PC-3 (cell line): ENCODE results near the gene CALN1. TPM values are rescaled to one million over a fixed set of nuclear protein-coding genes. Genes with fewer than 3 reads are reported as not detected.

ENCODE experiments used
- ATAC-seq: fragments of 200-7000 bp; cut with Tn5 transposase; 2 replicates; pipeline ENCODE4 v1.9.1; 2020; ENCODE audit warnings: mild to moderate bottlenecking, moderate library complexity
- BruUV-seq: library from RNA; stranded (reverse); fragments of 400-500 nt; replicated peaks from 2 replicates; lab custom pipeline; 2021; lab: Mats Ljungman, UMichigan
- CTCF ChIA-PET: fragments of 300-600 bp; sonication (Branson Sonifier 250); formaldehyde crosslinking; loops from one replicate; lab custom pipeline; 2022; ENCODE audit warnings: antibody characterized with exemption; lab: Charles Lee
- POLR2A ChIA-PET: fragments of 300-600 bp; sonication (Branson Sonifier 250); formaldehyde crosslinking; loops from one replicate; lab custom pipeline; 2022; ENCODE audit warnings: antibody characterized with exemption; ENCODE audit not compliant: unreplicated experiment; lab: Charles Lee
- DNase-seq: peaks from one replicate; pipeline ENCODE4 v3.0.0-alpha.2; 2015
- H2AFZ ChIP-seq: fragments of 300-600 bp; sonication (generic); 2 replicates; pipeline ENCODE4 v1.6.0; 2016; ENCODE audit warnings: antibody characterized with exemption, low read length
- H3F3A ChIP-seq: fragments of 300-600 bp; sonication (generic); one replicate; pipeline ENCODE4 v1.6.0; 2017; ENCODE audit warnings: antibody characterized with exemption, low read length, control low read depth, mild to moderate bottlenecking; ENCODE audit not compliant: unreplicated experiment
- H3K27ac ChIP-seq: fragments of 300-600 bp; sonication (generic); 2 replicates; pipeline ENCODE4 v1.5.1; 2016; ENCODE audit warnings: mild to moderate bottlenecking, low read length
- H3K27me3 ChIP-seq: fragments of 300-600 bp; sonication (generic); 2 replicates; pipeline ENCODE4 v1.6.1; 2016; ENCODE audit warnings: low read length, mixed read lengths
- H3K36me3 ChIP-seq: fragments of 300-600 bp; sonication (generic); 2 replicates; pipeline ENCODE4 v1.6.1; 2016; ENCODE audit warnings: low read depth, mixed run types, low read length, mixed read lengths
- H3K4me1 ChIP-seq: fragments of 300-600 bp; sonication (generic); 2 replicates; pipeline ENCODE4 v1.5.1; 2016; ENCODE audit warnings: low read length; ENCODE audit not compliant: insufficient read depth
- H3K4me2 ChIP-seq: fragments of 300-600 bp; sonication (generic); 2 replicates; pipeline ENCODE4 v1.6.0; 2016; ENCODE audit warnings: low read length
- H3K4me3 ChIP-seq: fragments of 300-600 bp; sonication (generic); 2 replicates; pipeline ENCODE4 v1.5.1; 2016; ENCODE audit warnings: mild to moderate bottlenecking, low read length, mixed read lengths
- H3K79me2 ChIP-seq: fragments of 300-600 bp; sonication (generic); 2 replicates; pipeline ENCODE4 v1.6.1; 2017; ENCODE audit warnings: low read length, mixed read lengths
- H3K9ac ChIP-seq: fragments of 300-600 bp; sonication (generic); 2 replicates; pipeline ENCODE4 v1.6.0; 2016; ENCODE audit warnings: mild to moderate bottlenecking, low read length
- H3K9me2 ChIP-seq: fragments of 300-600 bp; sonication (generic); replicated peaks from 2 replicates; pipeline ENCODE4 v1.6.1; 2016; ENCODE audit warnings: mixed run types, low read length, mixed read lengths
- H3K9me3 ChIP-seq: fragments of 300-600 bp; sonication (generic); 2 replicates; pipeline ENCODE4 v1.6.1; 2016; ENCODE audit warnings: low read length, mixed read lengths
- H4K20me1 ChIP-seq: fragments of 300-600 bp; sonication (generic); 2 replicates; pipeline ENCODE4 v1.6.1; 2016; ENCODE audit warnings: low read length, mixed read lengths
- CTCF ChIP-seq: fragments of 300-600 bp; sonication (generic); conservative IDR thresholded peaks from 2 replicates; pipeline ENCODE4 v1.5.1; 2017; ENCODE audit warnings: antibody characterized with exemption, low read depth, mild to moderate bottlenecking, low read length
- EZH2 ChIP-seq: fragments of 300-600 bp; sonication (generic); IDR thresholded peaks from one replicate; pipeline ENCODE4 v1.6.1; 2017; ENCODE audit warnings: antibody characterized with exemption, mild to moderate bottlenecking, low read length; ENCODE audit not compliant: unreplicated experiment
- EZH2phosphoT487 ChIP-seq: fragments of 300-600 bp; sonication (generic); IDR thresholded peaks from 2 replicates; pipeline ENCODE4 v1.6.1; 2018; ENCODE audit warnings: mild to moderate bottlenecking, antibody characterized with exemption, low read length, borderline replicate concordance
- intact Hi-C: fragments of 100-400 bp; cut with micrococcal nuclease; formaldehyde crosslinking; loops from 2 replicates; pipeline ENCODE4 v1.9.0; 2023
- total RNA-seq: library from RNA; depleted of rRNA; stranded (reverse); fragments of >200 nt; gene quantifications from 2 replicates; pipeline ENCODE4 v1.2.3, GENCODE V29; 2014

CALN1 gene
- total RNA-seq, 1 experiment from 2014 or later: not detected

- Histone ChIP-seq H3K4me2 (no peak overlapping the region), H3K27ac (no peak overlapping the region), H3K9me2 (no peaks in the 10 kb centered on the region), H3K9ac (no peak overlapping the region), H3K27me3 (no peaks in the 10 kb centered on the region), H3K36me3 (no peaks in the 10 kb centered on the region), H3K79me2 (no peaks in the 10 kb centered on the region), H3K4me1 (no peaks in the 10 kb centered on the region), H2AFZ (no peak overlapping the region), H3F3A (no peaks in the 10 kb centered on the region), H3K4me3 (no peak overlapping the region), H4K20me1 (no peaks in the 10 kb centered on the region), H3K9me3 (no peaks in the 10 kb centered on the region)
- CTCF ChIA-PET: no interaction called here
- DNase-seq: no peak
- ATAC-seq: no peak
- BruUV-seq: no TSS peak
- TF ChIP-seq EZH2phosphoT487 (no peak), CTCF (no peak), EZH2 (no peak)
- intact Hi-C loops: no loop called here
- POLR2A ChIA-PET: no interaction called here
Observed at GRCh38 chr7:72435925-72436480, 23.9 kb upstream of the CALN1 start.

- ChIA-PET CTCF (no interaction called here), POLR2A (no interaction called here)
- DNase-seq: no peak
- no peak overlapping the region for H3K4me3 ChIP-seq
- ATAC-seq: no peak
- intact Hi-C loops: no loop called here
- no peak for TF ChIP-seq CTCF
- no peak for TF ChIP-seq EZH2
- no peak for TF ChIP-seq EZH2phosphoT487
- no TSS peak for BruUV-seq
- no peak overlapping the region for H3K4me2 ChIP-seq
- no peaks in the 10 kb centered on the region for H3K79me2 ChIP-seq
- H3K9me2 ChIP-seq: no peaks in the 10 kb centered on the region
- no peaks in the 10 kb centered on the region for H3K9me3 ChIP-seq
- H3K27me3 ChIP-seq: no peaks in the 10 kb centered on the region
- H3K36me3 ChIP-seq: no peaks in the 10 kb centered on the region
- no peak overlapping the region for H3K9ac ChIP-seq
- H3K27ac ChIP-seq: no peak overlapping the region
- no peaks in the 10 kb centered on the region for H3F3A ChIP-seq
- no peaks in the 10 kb centered on the region for H4K20me1 ChIP-seq
- H2AFZ ChIP-seq: no peak overlapping the region
- H3K4me1 ChIP-seq: no peaks in the 10 kb centered on the region
Observed at GRCh38 chr7:72435366-72435765, 23.2 kb upstream of the CALN1 start.

DNA sequence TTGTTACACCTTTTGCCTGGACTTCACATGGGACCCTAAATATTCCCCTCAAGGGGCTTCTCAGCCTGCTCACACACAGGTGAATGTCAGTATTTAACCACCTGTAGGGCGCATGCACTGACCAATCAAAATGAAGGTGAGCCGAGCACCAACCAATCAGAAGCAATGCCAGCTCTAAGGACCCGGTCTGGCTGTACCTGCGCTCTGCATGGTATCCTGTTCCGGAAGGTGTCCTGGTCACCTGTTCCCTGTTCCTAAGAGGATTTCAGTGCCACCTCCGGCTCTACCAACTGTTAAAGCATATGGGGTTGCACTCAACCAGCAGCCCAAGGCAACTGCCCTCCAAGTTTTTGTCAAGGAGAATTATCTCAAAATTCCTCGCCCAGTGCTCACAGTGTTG, 18.4 kb upstream of the CALN1 start:
- CTCF ChIA-PET: no interaction called here
- H3K9me3 ChIP-seq: no peaks in the 10 kb centered on the region
- no peaks in the 10 kb centered on the region for H4K20me1 ChIP-seq
- POLR2A ChIA-PET: no interaction called here
- H3K27me3 ChIP-seq: no peaks in the 10 kb centered on the region
- no peak overlapping the region for H3K9ac ChIP-seq
- no peak overlapping the region for H3K4me2 ChIP-seq
- no peaks in the 10 kb centered on the region for H3K79me2 ChIP-seq
- H3K36me3 ChIP-seq: no peaks in the 10 kb centered on the region
- H3K4me1 ChIP-seq: no peaks in the 10 kb centered on the region
- H3K27ac ChIP-seq: no peak overlapping the region
- H3K9me2 ChIP-seq: no peaks in the 10 kb centered on the region
- DNase-seq (no peak), ATAC-seq (no peak)
- TF ChIP-seq CTCF (no peak), EZH2 (no peak), EZH2phosphoT487 (no peak)
- H2AFZ ChIP-seq: no peak overlapping the region
- H3K4me3 ChIP-seq: no peak overlapping the region
- no peaks in the 10 kb centered on the region for H3F3A ChIP-seq
- BruUV-seq: no TSS peak
- intact Hi-C loops: no loop called here
